ENCODE data around the gene CFAP46. TPM values are rescaled to one million over a fixed set of nuclear protein-coding genes. Genes with fewer than 3 reads are reported as not detected.

The CFAP46 gene
- total and polyA plus RNA-seq, 2 of the 8 experiments (the other 6 are each of a cell fraction or from before 2014, with no cell fraction given) = 2.6 to 4.8 TPM

GRCh38 chr10:132910901-132911785, 31.2 kb downstream of the CFAP46 start:
- Histone ChIP-seq H2BK20ac (ENCODE audit: low read length) (no peak overlapping the region), H2BK120ac (replicated peaks; ENCODE audit: low read depth, low read length) (no peak overlapping the region), H3K27me3 (replicated peaks in 1 of 4; ENCODE audit: control insufficient read depth in 3 of 4, extremely low read depth in 1 of 4, insufficient read depth in 3 of 4, low read length in 3 of 4) (no peaks in the 10 kb centered on the region), H3K79me1 (ENCODE audit: low read depth, low read length) (no peaks in the 10 kb centered on the region), H3K18ac (ENCODE audit: extremely low read depth, low read length) (no peak overlapping the region), H3K4ac (replicated peaks; ENCODE audit: insufficient read length, low read depth, low read length) (no peak overlapping the region), H4K5ac (ENCODE audit: insufficient read length, low read depth, low read length) (no peak overlapping the region), H3K27ac (ENCODE audit: low read depth, low read length) (no peak overlapping the region), H2BK12ac (ENCODE audit: low read depth, low read length) (0 out of 2 replicates have a peak overlapping the region, but pooled peaks have one; percentile 27), H3K9ac (replicated peaks in 1 of 4; ENCODE audit: extremely low read depth in 1 of 4, low read depth in 3 of 4, low read length in 3 of 4) (no peak overlapping the region), H3K4me2 (ENCODE audit: insufficient read depth in 1 of 2, low read depth in 2 of 2, low read length in 2 of 2) (no peak overlapping the region), H3K23me2 (ENCODE audit: low read depth, low read length) (no peaks in the 10 kb centered on the region), H3K4me1 (replicated peaks in 1 of 4; ENCODE audit: control insufficient read depth in 3 of 4, insufficient read depth in 4 of 4, low read length in 3 of 4) (peaks cover 0 to 25% (median 2%) of the 10 kb centered on the region in 4 experiments; a peak in 6 of 7 replicates), H3K23ac (ENCODE audit: insufficient read length) (no peak overlapping the region), H3K79me2 (ENCODE audit: control insufficient read depth in 1 of 2, insufficient read depth in 2 of 2, low read length in 2 of 2) (no peaks in the 10 kb centered on the region), H3K36me3 (ENCODE audit: control insufficient read depth in 2 of 4, insufficient read depth in 4 of 4, low read length in 3 of 4) (no peaks in the 10 kb centered on the region), H2BK5ac (ENCODE audit: low read depth, low read length) (no peak overlapping the region), H4K8ac (ENCODE audit: extremely low read depth, insufficient read depth, low read length) (peak overlapping the region; percentile 35), H3K9me3 (ENCODE audit: insufficient read depth in 2 of 2, low read depth in 1 of 2, low read length in 1 of 2) (no peaks in the 10 kb centered on the region), H2BK15ac (ENCODE audit: low read length) (no peak overlapping the region), H2AFZ (ENCODE audit: low read length) (no peak overlapping the region), H2AK5ac (ENCODE audit: low read depth, low read length) (0 out of 2 replicates have a peak overlapping the region, but pooled peaks have one; percentile 53), H3K4me3 (ENCODE audit: extremely low read depth in 1 of 4, insufficient read depth in 2 of 4, low read depth in 3 of 4, low read length in 4 of 4) (no peak overlapping the region), H3K14ac (ENCODE audit: insufficient read length) (no peak overlapping the region), H4K20me1 (replicated peaks in 1 of 2; ENCODE audit: control insufficient read depth in 1 of 2, insufficient read depth in 2 of 2, low read length in 2 of 2) (no peaks in the 10 kb centered on the region), H3K56ac (replicated peaks; ENCODE audit: insufficient read length, low read depth, low read length) (no peak overlapping the region), H4K91ac (replicated peaks; ENCODE audit: insufficient read length, low read length) (no peak overlapping the region)
- ChIA-PET CTCF (ENCODE audit: partially characterized antibody) (interaction anchor here (0.6 to 2.0 kb wide), 6 partner anchors 26 to 212 kb away, joined by 3 to 8 read pairs (median 4); no protein-coding TSS in a partner anchor), POLR2A (ENCODE audit: partially characterized antibody) (no interaction called here)
- no peak for FAIRE-seq
- no peak for TF ChIP-seq SIRT6 (IDR thresholded peaks at IDR 0.05; ENCODE audit: low read length)
- no peak for TF ChIP-seq CHD2 (IDR thresholded peaks at IDR 0.05; ENCODE audit: low read length)
- TF ChIP-seq CREB1 (IDR thresholded peaks at IDR 0.05) = no peak
- TF ChIP-seq ATF3 (IDR thresholded peaks at IDR 0.05; ENCODE audit: insufficient read depth, low read depth, low read length) = no peak
- no peak for TF ChIP-seq POU5F1 (IDR thresholded peaks at IDR 0.05; ENCODE audit: low read depth, low read length)
- no peak for TF ChIP-seq TBP (IDR thresholded peaks at IDR 0.05; ENCODE audit: low read depth, low read length)
- DNase-seq (ENCODE audit: low read depth in 1 of 2, low spot score in 2 of 2) = no peak
- WGBS, 2 experiments (ENCODE audit: extremely low coverage in 1 of 2, insufficient coverage in 1 of 2, insufficient read length in 1 of 2, insufficient replicate concordance in 2 of 2, low coverage in 1 of 2, low lambda C conversion rate in 2 of 2, missing lambda C conversion rate in 1 of 2) = 84% methylated on average over 22 of the region's 37 CpGs; no CpG with 5 or more reads in 1 of the 2 experiments
